HG03520 (cell line): ENCODE data around the gene PTK7.
"Not testable (repeated sequence)": the region's sequence is repeated elsewhere in the genome, so short reads cannot be mapped to it uniquely, and the experiment has no call there.

ENCODE experiments used
- ATAC-seq: cut with Tn5 transposase; IDR thresholded peaks from one replicate; pipeline ENCODE4 v1.9.1; 2021; ENCODE audit warnings: mild to moderate bottlenecking, moderate library complexity; ENCODE audit not compliant: unreplicated experiment

PTK7 gene

GRCh38 chr6:43115365-43115764 lies 39.3 kb downstream of the PTK7 start:
- no peak for ATAC-seq

- ATAC-seq: not testable (repeated sequence)
Measured at GRCh38 chr6:43117466-43117865, 41.4 kb downstream of the PTK7 start.

- no peak for ATAC-seq
Measured at GRCh38 chr6:43119482-43119881, 43.4 kb downstream of the PTK7 start.

- no peak for ATAC-seq
Measured at GRCh38 chr6:43120101-43120763, 44.1 kb downstream of the PTK7 start.

- ATAC-seq: no peak
Measured at GRCh38 chr6:43120944-43121913, 45.1 kb downstream of the PTK7 start.

GRCh38 chr6:43122146-43122545 lies 46.0 kb downstream of the PTK7 start:
- no peak for ATAC-seq

GRCh38 chr6:43123461-43124314 lies 47.6 kb downstream of the PTK7 start:
- no peak for ATAC-seq

GRCh38 chr6:43124481-43124880 lies 48.4 kb downstream of the PTK7 start:
- no peak for ATAC-seq

- ATAC-seq: no peak
Measured at GRCh38 chr6:43125119-43125518, 49.0 kb downstream of the PTK7 start.

- ATAC-seq: no peak
Measured at GRCh38 chr6:43125555-43125954, 49.4 kb downstream of the PTK7 start.

GRCh38 chr6:43127180-43127579 lies 51.1 kb downstream of the PTK7 start:
- ATAC-seq: no peak

- no peak for ATAC-seq
Measured at GRCh38 chr6:43127877-43128276, 51.8 kb downstream of the PTK7 start.

GRCh38 chr6:43128926-43129325 lies 52.8 kb downstream of the PTK7 start:
- ATAC-seq: no peak

- ATAC-seq: no peak
Measured at GRCh38 chr6:43129434-43130194, 53.5 kb downstream of the PTK7 start.

- no peak for ATAC-seq
Measured at GRCh38 chr6:43130429-43130828, 54.3 kb downstream of the PTK7 start.

GRCh38 chr6:43131379-43131778 lies 55.3 kb downstream of the PTK7 start:
- ATAC-seq: not testable (repeated sequence)

GRCh38 chr6:43138267-43138666 lies 62.2 kb downstream of the PTK7 start:
- ATAC-seq: no peak

GRCh38 chr6:43139973-43140372 lies 63.9 kb downstream of the PTK7 start:
- not testable (repeated sequence) for ATAC-seq

GRCh38 chr6:43141644-43142043 lies 65.5 kb downstream of the PTK7 start:
- no peak for ATAC-seq

GRCh38 chr6:43142101-43142500 lies 66.0 kb downstream of the PTK7 start:
- ATAC-seq: no peak
